Measurements from ENCODE around the gene KIDINS220. TPM values are rescaled to one million over a fixed set of nuclear protein-coding genes. Genes with fewer than 3 reads are reported as not detected.

Gene KIDINS220
- total and polyA plus RNA-seq, 2 donors = 19.3 to 34.7 TPM

DNA sequence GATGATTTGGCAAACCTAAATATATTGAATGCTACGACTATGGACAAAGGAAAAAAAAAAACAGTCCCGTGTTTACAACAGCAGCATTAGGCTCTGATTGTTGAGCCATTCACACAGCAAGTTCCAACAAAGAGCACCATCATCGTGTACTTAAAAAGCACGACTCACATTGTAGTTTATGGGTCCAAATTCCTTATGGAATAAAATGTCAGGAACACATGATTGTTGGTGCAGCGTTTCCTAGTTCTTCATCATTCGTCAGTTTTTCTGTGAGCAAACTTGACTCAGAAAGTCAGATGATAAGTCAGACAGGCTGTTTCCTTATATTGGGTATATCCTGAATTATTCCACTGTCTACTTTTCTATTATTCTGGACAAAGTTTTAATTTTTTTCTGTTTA is 10.0 kb upstream of the KIDINS220 start:
- WGBS = 97% methylated on average over 6 of the region's 6 CpGs
- Histone ChIP-seq H3K9me3 (ENCODE audit: control insufficient read depth in 2 of 2, insufficient read depth in 1 of 2, low read length in 1 of 2) (no peaks in the 10 kb centered on the region), H3K36me3 (ENCODE audit: control insufficient read depth in 2 of 2, insufficient read depth in 2 of 2, low read length in 1 of 2) (no peaks in the 10 kb centered on the region), H3K4me1 (ENCODE audit: control insufficient read depth in 2 of 2, insufficient read depth in 2 of 2, low read length in 2 of 2) (peaks cover 0 to 7% of the 10 kb centered on the region in 2 donors), H3K27me3 (ENCODE audit: control insufficient read depth in 2 of 2, insufficient read depth in 1 of 2, low read length in 1 of 2) (no peaks in the 10 kb centered on the region), H3K4me3 (ENCODE audit: low read length in 2 of 2) (no peak overlapping the region), H3K27ac (ENCODE audit: low read depth in 1 of 2, low read length in 1 of 2) (no peak overlapping the region)
- no peak for DNase-seq (ENCODE audit: low read depth in 6 of 9, low spot score in 9 of 9)

GRCh38 chr2:8841932-8842331 is 4.5 kb upstream of the KIDINS220 start:
- Histone ChIP-seq H3K27ac (ENCODE audit: low read depth in 1 of 2, low read length in 1 of 2) (no peak overlapping the region), H3K4me3 (ENCODE audit: low read length in 2 of 2) (no peak overlapping the region), H3K4me1 (ENCODE audit: control insufficient read depth in 2 of 2, insufficient read depth in 2 of 2, low read length in 2 of 2) (peaks cover 0 to 5% of the 10 kb centered on the region in 2 donors), H3K9me3 (ENCODE audit: control insufficient read depth in 2 of 2, insufficient read depth in 1 of 2, low read length in 1 of 2) (no peaks in the 10 kb centered on the region), H3K36me3 (ENCODE audit: control insufficient read depth in 2 of 2, insufficient read depth in 2 of 2, low read length in 1 of 2) (no peaks in the 10 kb centered on the region), H3K27me3 (ENCODE audit: control insufficient read depth in 2 of 2, insufficient read depth in 1 of 2, low read length in 1 of 2) (no peaks in the 10 kb centered on the region)
- DNase-seq (ENCODE audit: low read depth in 6 of 9, low spot score in 9 of 9) = no peak
- WGBS = 98% methylated on average over 4 of the region's 4 CpGs

- no peak overlapping the region for H3K4me3 ChIP-seq (ENCODE audit: low read length in 2 of 2)
- H3K27ac ChIP-seq (ENCODE audit: low read depth in 1 of 2, low read length in 1 of 2) = no peak overlapping the region
- WGBS = 90% methylated on average over 12 of the region's 12 CpGs
- H3K36me3 ChIP-seq (ENCODE audit: control insufficient read depth in 2 of 2, insufficient read depth in 2 of 2, low read length in 1 of 2) = no peaks in the 10 kb centered on the region
- peaks cover 10 to 12% of the 10 kb centered on the region in 2 donors for H3K4me1 ChIP-seq (ENCODE audit: control insufficient read depth in 2 of 2, insufficient read depth in 2 of 2, low read length in 2 of 2)
- no peaks in the 10 kb centered on the region for H3K27me3 ChIP-seq (ENCODE audit: control insufficient read depth in 2 of 2, insufficient read depth in 1 of 2, low read length in 1 of 2)
- no peak for DNase-seq (ENCODE audit: low read depth in 6 of 9, low spot score in 9 of 9)
- no peaks in the 10 kb centered on the region for H3K9me3 ChIP-seq (ENCODE audit: control insufficient read depth in 2 of 2, insufficient read depth in 1 of 2, low read length in 1 of 2)
Observed at GRCh38 chr2:8840475-8841091, 3.2 kb upstream of the KIDINS220 start.

GRCh38 chr2:8839189-8839965 is 2.0 kb upstream of the KIDINS220 start:
- no peaks in the 10 kb centered on the region for H3K9me3 ChIP-seq (ENCODE audit: control insufficient read depth in 2 of 2, insufficient read depth in 1 of 2, low read length in 1 of 2)
- 68% methylated on average over 5 of the region's 5 CpGs for WGBS
- DNase-seq (ENCODE audit: low read depth in 6 of 9, low spot score in 9 of 9) = no peak
- H3K27ac ChIP-seq (ENCODE audit: low read depth in 1 of 2, low read length in 1 of 2) = no peak overlapping the region
- no peaks in the 10 kb centered on the region for H3K36me3 ChIP-seq (ENCODE audit: control insufficient read depth in 2 of 2, insufficient read depth in 2 of 2, low read length in 1 of 2)
- H3K4me3 ChIP-seq (ENCODE audit: low read length in 2 of 2) = no peak overlapping the region
- H3K27me3 ChIP-seq (ENCODE audit: control insufficient read depth in 2 of 2, insufficient read depth in 1 of 2, low read length in 1 of 2) = no peaks in the 10 kb centered on the region
- H3K4me1 ChIP-seq (ENCODE audit: control insufficient read depth in 2 of 2, insufficient read depth in 2 of 2, low read length in 2 of 2) = peaks cover 12 to 19% of the 10 kb centered on the region in 2 donors

GRCh38 chr2:8837795-8838140 is 355 bp upstream of the KIDINS220 start:
- DNase-seq (ENCODE audit: low read depth in 6 of 9, low spot score in 9 of 9) = peak in 1 of 9 donors; percentile 11
- no peaks in the 10 kb centered on the region for H3K36me3 ChIP-seq (ENCODE audit: control insufficient read depth in 2 of 2, insufficient read depth in 2 of 2, low read length in 1 of 2)
- H3K4me3 ChIP-seq (ENCODE audit: low read length in 2 of 2) = peak overlapping the region; percentile 17 to 63
- H3K9me3 ChIP-seq (ENCODE audit: control insufficient read depth in 2 of 2, insufficient read depth in 1 of 2, low read length in 1 of 2) = no peaks in the 10 kb centered on the region
- no peaks in the 10 kb centered on the region for H3K27me3 ChIP-seq (ENCODE audit: control insufficient read depth in 2 of 2, insufficient read depth in 1 of 2, low read length in 1 of 2)
- 87% methylated on average over 11 of the region's 11 CpGs for WGBS
- H3K27ac ChIP-seq (ENCODE audit: low read depth in 1 of 2, low read length in 1 of 2) = no peak overlapping the region
- peaks cover 12 to 19% of the 10 kb centered on the region in 2 donors for H3K4me1 ChIP-seq (ENCODE audit: control insufficient read depth in 2 of 2, insufficient read depth in 2 of 2, low read length in 2 of 2)

DNA sequence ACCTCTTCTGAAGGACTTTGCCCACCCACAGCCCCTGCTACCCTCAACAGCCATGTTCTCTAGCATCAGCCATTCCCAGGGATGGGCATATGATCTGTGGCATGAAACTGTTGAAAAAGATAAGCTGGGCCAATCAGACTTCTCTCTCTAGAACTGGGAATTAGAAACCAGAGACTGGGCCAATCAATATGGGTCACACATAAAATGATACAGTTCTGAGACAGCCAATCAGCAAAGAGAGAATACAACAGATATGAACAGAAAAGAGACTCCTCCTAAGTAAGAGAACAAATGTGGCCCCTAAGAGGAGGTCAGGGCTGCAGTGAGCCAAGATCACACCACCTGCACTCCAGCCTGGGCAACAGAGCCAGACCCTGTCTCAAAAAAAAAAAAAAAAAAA is 2.1 kb downstream of the KIDINS220 start:
- Histone ChIP-seq H3K9me3 (ENCODE audit: control insufficient read depth in 2 of 2, insufficient read depth in 1 of 2, low read length in 1 of 2) (no peaks in the 10 kb centered on the region), H3K4me3 (ENCODE audit: low read length in 2 of 2) (no peak overlapping the region), H3K27me3 (ENCODE audit: control insufficient read depth in 2 of 2, insufficient read depth in 1 of 2, low read length in 1 of 2) (no peaks in the 10 kb centered on the region), H3K27ac (ENCODE audit: low read depth in 1 of 2, low read length in 1 of 2) (no peak overlapping the region), H3K4me1 (ENCODE audit: control insufficient read depth in 2 of 2, insufficient read depth in 2 of 2, low read length in 2 of 2) (peaks cover 12 to 19% of the 10 kb centered on the region in 2 donors), H3K36me3 (ENCODE audit: control insufficient read depth in 2 of 2, insufficient read depth in 2 of 2, low read length in 1 of 2) (no peaks in the 10 kb centered on the region)
- DNase-seq (ENCODE audit: low read depth in 6 of 9, low spot score in 9 of 9) = no peak

GRCh38 chr2:8833853-8834252 is 3.6 kb downstream of the KIDINS220 start:
- no peak overlapping the region for H3K4me3 ChIP-seq (ENCODE audit: low read length in 2 of 2)
- H3K9me3 ChIP-seq (ENCODE audit: control insufficient read depth in 2 of 2, insufficient read depth in 1 of 2, low read length in 1 of 2) = no peaks in the 10 kb centered on the region
- no peak for DNase-seq (ENCODE audit: low read depth in 6 of 9, low spot score in 9 of 9)
- no peak overlapping the region for H3K27ac ChIP-seq (ENCODE audit: low read depth in 1 of 2, low read length in 1 of 2)
- 97% methylated on average over 7 of the region's 7 CpGs for WGBS
- no peaks in the 10 kb centered on the region for H3K36me3 ChIP-seq (ENCODE audit: control insufficient read depth in 2 of 2, insufficient read depth in 2 of 2, low read length in 1 of 2)
- no peaks in the 10 kb centered on the region for H3K27me3 ChIP-seq (ENCODE audit: control insufficient read depth in 2 of 2, insufficient read depth in 1 of 2, low read length in 1 of 2)
- peaks cover 12 to 19% of the 10 kb centered on the region in 2 donors for H3K4me1 ChIP-seq (ENCODE audit: control insufficient read depth in 2 of 2, insufficient read depth in 2 of 2, low read length in 2 of 2)

DNA sequence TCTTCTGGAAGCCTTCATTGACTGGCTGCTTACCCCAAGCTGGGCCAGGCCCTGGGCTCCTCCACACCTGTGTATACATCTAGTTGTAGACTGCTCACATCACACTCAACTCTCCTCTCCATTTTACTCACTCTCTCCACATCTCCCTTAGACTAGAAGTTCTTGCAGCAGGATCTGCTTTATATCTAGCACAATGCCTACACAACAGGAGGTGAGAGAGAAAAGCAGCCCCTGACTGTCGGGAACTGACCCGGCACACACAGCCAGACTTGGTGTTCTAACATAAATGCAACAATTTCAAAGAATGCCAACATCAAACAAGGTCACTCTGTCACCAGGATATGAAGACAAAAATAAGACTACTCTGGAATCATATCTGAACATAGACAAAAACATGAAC is 5.9 kb downstream of the KIDINS220 start:
- Histone ChIP-seq H3K27me3 (ENCODE audit: control insufficient read depth in 2 of 2, insufficient read depth in 1 of 2, low read length in 1 of 2) (no peaks in the 10 kb centered on the region), H3K9me3 (ENCODE audit: control insufficient read depth in 2 of 2, insufficient read depth in 1 of 2, low read length in 1 of 2) (no peaks in the 10 kb centered on the region), H3K4me3 (ENCODE audit: low read length in 2 of 2) (no peak overlapping the region), H3K36me3 (ENCODE audit: control insufficient read depth in 2 of 2, insufficient read depth in 2 of 2, low read length in 1 of 2) (no peaks in the 10 kb centered on the region), H3K4me1 (ENCODE audit: control insufficient read depth in 2 of 2, insufficient read depth in 2 of 2, low read length in 2 of 2) (peaks cover 6 to 19% of the 10 kb centered on the region in 2 donors), H3K27ac (ENCODE audit: low read depth in 1 of 2, low read length in 1 of 2) (no peak overlapping the region)
- 97% methylated on average over 2 of the region's 2 CpGs for WGBS
- DNase-seq (ENCODE audit: low read depth in 6 of 9, low spot score in 9 of 9) = no peak

GRCh38 chr2:8827729-8828128 is 9.7 kb downstream of the KIDINS220 start:
- DNase-seq (ENCODE audit: low read depth in 6 of 9, low spot score in 9 of 9) = no peak
- WGBS = 97% methylated on average over 2 of the region's 2 CpGs
- no peak overlapping the region for H3K4me3 ChIP-seq (ENCODE audit: low read length in 2 of 2)

More at GRCh38 chr2:8827729-8828128, 9.7 kb downstream of the KIDINS220 start:
- H3K9me3 ChIP-seq (ENCODE audit: control insufficient read depth in 2 of 2, insufficient read depth in 1 of 2, low read length in 1 of 2) = no peaks in the 10 kb centered on the region
- no peaks in the 10 kb centered on the region for H3K4me1 ChIP-seq (ENCODE audit: control insufficient read depth in 2 of 2, insufficient read depth in 2 of 2, low read length in 2 of 2)
- H3K27me3 ChIP-seq (ENCODE audit: control insufficient read depth in 2 of 2, insufficient read depth in 1 of 2, low read length in 1 of 2) = no peaks in the 10 kb centered on the region
- H3K36me3 ChIP-seq (ENCODE audit: control insufficient read depth in 2 of 2, insufficient read depth in 2 of 2, low read length in 1 of 2) = peaks cover 3 to 7% of the 10 kb centered on the region in 2 donors
- no peak overlapping the region for H3K27ac ChIP-seq (ENCODE audit: low read depth in 1 of 2, low read length in 1 of 2)

All from thymus (tissue), 11 donors.